ENCODE results near the gene JAM3.

GRCh38 chr11:134070342-134070845 lies 1.5 kb downstream of the JAM3 start:
- TF ChIP-seq EZH2 (IDR thresholded peaks at IDR 0.05) (no peak), FOXP2 (optimal IDR thresholded peaks at IDR 0.05; ENCODE audit: control extremely low read depth, extremely low read length, insufficient read depth) (no peak), POLR2AphosphoS5 (IDR thresholded peaks at IDR 0.05; ENCODE audit: borderline replicate concordance, low read depth, low read length) (no peak)

Data from SK-N-MC (cell line).